Endothelial cell of umbilical vein (primary cell): ENCODE measurements around the gene PRXL2A. TPM values are rescaled to one million over a fixed set of nuclear protein-coding genes. Genes with fewer than 3 reads are reported as not detected.

Experiments used
- BruUV-seq: library from RNA; stranded (reverse); fragments of 400-500 nt; replicated peaks from 2 replicates; lab custom pipeline; 2021; lab: Mats Ljungman, UMichigan
- CTCF ChIA-PET: fragments of 300-600, 350-600 bp; sonication (Branson Sonifier 250); formaldehyde crosslinking; loops from one replicate; lab custom pipeline; 2021; ENCODE audit warnings: antibody characterized with exemption, inconsistent platforms; lab: Charles Lee
- POLR2A ChIA-PET: fragments of 300-600, 350-600 bp; sonication (Branson Sonifier 250); formaldehyde crosslinking; loops from one replicate; lab custom pipeline; 2021; ENCODE audit warnings: antibody characterized with exemption, inconsistent platforms; lab: Charles Lee
- DNase-seq: peaks from one replicate; pipeline ENCODE4 v3.0.0-alpha.2; 2011; ENCODE audit warnings: low read depth, low spot score
- FAIRE-seq: peaks from 2 replicates; lab custom pipeline; 2011; peaks lifted over from hg19 to GRCh38; lab: Jason Lieb, UNC
- H2AFZ ChIP-seq: 2 replicates; pipeline ENCODE4 v1.6.0; 2012; ENCODE audit warnings: low read depth, low read length, control low read depth, inconsistent platforms
- H3K27ac ChIP-seq: 2 replicates; pipeline ENCODE4 v1.5.1; 2011; ENCODE audit warnings: low read depth, mild to moderate bottlenecking, control low read depth, low read length, moderate library complexity; ENCODE audit not compliant: insufficient read depth
- H3K27me3 ChIP-seq, 2 experiments: 2 replicates each; pipeline versions ENCODE4 v1.6.0 to v1.6.1; 2011; ENCODE audit warnings: low read length in 2 of 2, mixed read lengths in 1 of 2; ENCODE audit not compliant: control insufficient read depth in 2 of 2, insufficient read depth in 2 of 2
- H3K36me3 ChIP-seq, 2 experiments: 2 replicates in 1 of 2; 3 replicates in 1 of 2; pipeline ENCODE4 v1.5.1; 2011; ENCODE audit warnings: low read length in 2 of 2, mild to moderate bottlenecking in 1 of 2, moderate library complexity in 1 of 2; ENCODE audit not compliant: control insufficient read depth in 2 of 2, insufficient read depth in 2 of 2; ENCODE audit errors: extremely low read depth in 1 of 2
- H3K4me1 ChIP-seq: 3 replicates; pipeline ENCODE4 v1.5.1; 2011; ENCODE audit warnings: mild to moderate bottlenecking, low read length; ENCODE audit not compliant: control insufficient read depth, insufficient read depth; ENCODE audit errors: extremely low read depth
- H3K4me2 ChIP-seq: 2 replicates; pipeline ENCODE4 v1.6.1; 2011; ENCODE audit warnings: low read length, control low read depth, mixed read lengths; ENCODE audit not compliant: insufficient read depth
- H3K4me3 ChIP-seq, 3 experiments: fragments of 200-600 bp in 1 of 3; sonication (generic), shearing (Covaris generic) in 1 of 3; replicated peaks in 1 of 3; 2 replicates each; pipeline ENCODE4 v1.5.1; 2011 to 2016; ENCODE audit warnings: control low read depth in 3 of 3, low read length in 3 of 3, mild to moderate bottlenecking in 2 of 3, inconsistent platforms in 1 of 3, low read depth in 1 of 3, moderate library complexity in 1 of 3; ENCODE audit not compliant: insufficient read depth in 1 of 3
- H3K79me2 ChIP-seq: 2 replicates; pipeline ENCODE4 v1.6.0; 2012; ENCODE audit warnings: low read length, inconsistent platforms; ENCODE audit not compliant: control insufficient read depth, insufficient read depth
- H3K9ac ChIP-seq: replicated peaks from 2 replicates; pipeline ENCODE3; 2011; ENCODE audit warnings: low read length, control low read depth; ENCODE audit not compliant: insufficient read depth; ENCODE audit errors: extremely low read depth
- H3K9me1 ChIP-seq: replicated peaks from 3 replicates; pipeline ENCODE4 v1.6.0; 2011; ENCODE audit warnings: mild to moderate bottlenecking, low read length; ENCODE audit not compliant: control insufficient read depth, insufficient read depth; ENCODE audit errors: extremely low read depth
- H3K9me3 ChIP-seq: replicated peaks from 2 replicates; pipeline ENCODE4 v1.5.1; 2012; ENCODE audit warnings: low read length, inconsistent platforms; ENCODE audit not compliant: control insufficient read depth, insufficient read depth
- H4K20me1 ChIP-seq: replicated peaks from 2 replicates; pipeline ENCODE3; 2011; ENCODE audit warnings: mild to moderate bottlenecking, low read length; ENCODE audit not compliant: control insufficient read depth, insufficient read depth; ENCODE audit errors: extremely low read depth
- CTCF ChIP-seq, 2 donors: IDR thresholded peaks; 1 replicate in 1 of 2; 2 replicates in 1 of 2; pipeline ENCODE4 v1.5.1; 2011; ENCODE audit warnings: low read length in 2 of 2, mild to moderate bottlenecking in 2 of 2, moderate library complexity in 2 of 2, control low read depth in 1 of 2, inconsistent platforms in 1 of 2, low read depth in 1 of 2; ENCODE audit not compliant: insufficient read depth in 1 of 2; ENCODE audit errors: extremely low read depth in 1 of 2
- EZH2 ChIP-seq: IDR thresholded peaks from 2 replicates; pipeline ENCODE4 v1.6.1; 2012; ENCODE audit warnings: borderline replicate concordance, low read depth, mild to moderate bottlenecking, moderate library complexity, low read length, inconsistent platforms; ENCODE audit not compliant: severe bottlenecking
- FOS ChIP-seq: IDR thresholded peaks from 2 replicates; pipeline ENCODE4 v1.6.1; 2011; ENCODE audit warnings: mild to moderate bottlenecking, low read length, moderate library complexity, borderline replicate concordance; ENCODE audit not compliant: insufficient read depth
- GATA2 ChIP-seq: IDR thresholded peaks from 2 replicates; pipeline ENCODE4 v1.7.0; 2011; ENCODE audit warnings: low read depth, mild to moderate bottlenecking, moderate library complexity, mixed read lengths, low read length; ENCODE audit not compliant: insufficient read length, insufficient read depth
- JUN ChIP-seq: IDR thresholded peaks from 2 replicates; pipeline ENCODE4 v1.6.1; 2011; ENCODE audit warnings: borderline replicate concordance, low read depth; ENCODE audit not compliant: insufficient read length, insufficient read depth
- MAX ChIP-seq: IDR thresholded peaks from 2 replicates; pipeline ENCODE4 v1.6.1; 2011; ENCODE audit not compliant: insufficient read depth, insufficient read length
- MYC ChIP-seq: IDR thresholded peaks from one replicate; pipeline ENCODE4 v1.6.1; 2011; ENCODE audit warnings: mild to moderate bottlenecking, low read depth, low read length
- POLR2A ChIP-seq: IDR thresholded peaks from 2 replicates; pipeline ENCODE4 v1.6.1; 2012; ENCODE audit warnings: low read depth, mild to moderate bottlenecking, control low read depth, low read length
- POLR2AphosphoS5 ChIP-seq: IDR thresholded peaks from 2 replicates; pipeline ENCODE4 v1.6.1; 2012; ENCODE audit warnings: low read depth, mild to moderate bottlenecking, control low read depth, low read length, moderate library complexity; ENCODE audit not compliant: insufficient read depth
- dilution Hi-C: fragments of 300-500 bp; cut with MboI; formaldehyde crosslinking; loops from one replicate; pipeline ENCODE4 v1.15.0; 2019; ENCODE audit warnings: low sequenced_read_pairs; ENCODE audit not compliant: extremely low pct_ligation_motif_present
- intact Hi-C: fragments of 100-400 bp; cut with micrococcal nuclease; formaldehyde crosslinking; loops from one replicate; pipeline ENCODE4 v1.10.0; 2022
- polyA plus RNA-seq, 4 experiments: library from polyadenylated mRNA; depleted of rRNA in 3 of 4; stranded (reverse) in 3 of 4; unstranded in 1 of 4; fragments of >200 nt; gene quantifications; 2 replicates each; pipeline versions ENCODE4 v1.2.1 to v1.2.3, GENCODE V29; 2011 to 2012; ENCODE audit warnings: missing spikeins in 1 of 4
- total RNA-seq: library from RNA; stranded (reverse); gene quantifications from 2 replicates; pipeline ENCODE4 v1.2.3, GENCODE V29; 2021

PRXL2A gene
- total and polyA plus RNA-seq, 2 donors (not counting 3 experiments of a cell fraction or from before 2014, with no cell fraction given), result 113 to 321 TPM

DNA sequence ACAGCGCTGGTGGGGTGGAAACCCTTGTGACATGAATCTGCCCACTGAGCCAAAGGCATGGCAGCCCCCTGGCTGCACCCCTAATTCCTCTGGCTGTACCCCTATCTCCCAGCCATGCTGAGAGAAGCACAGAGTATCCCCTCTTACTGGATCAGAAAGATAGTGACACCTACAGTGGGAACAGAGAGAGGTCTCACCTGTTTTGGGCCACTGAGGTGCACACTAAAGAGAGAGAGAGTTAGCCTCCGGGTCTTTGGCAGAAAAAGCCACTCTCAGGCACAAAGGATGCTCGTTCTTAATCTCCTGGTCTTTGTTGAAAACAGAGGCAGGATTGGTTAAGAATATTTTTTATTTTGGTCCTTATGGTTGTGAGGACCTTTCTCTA, 57.1 kb downstream of the PRXL2A start:
- H3K4me2 ChIP-seq, result peak overlapping the region; percentile 32
- no peaks in the 10 kb centered on the region for H3K9me1 ChIP-seq
- DNase-seq (no peak), FAIRE-seq (no peak)
- H3K27me3 ChIP-seq, result no peaks in the 10 kb centered on the region
- H3K9ac ChIP-seq, result peak overlapping the region; percentile 20
- peaks cover 99% of the 10 kb centered on the region for H3K79me2 ChIP-seq
- CTCF ChIA-PET, result interaction anchor here (1.8 to 37.4 kb wide), 3 partner anchors 9 to 41 kb away, joined by 4 to 1118 read pairs (median 10); no protein-coding TSS in a partner anchor
- BruUV-seq, result no TSS peak
- peaks cover 0 to 4% of the 10 kb centered on the region in 2 experiments for H3K36me3 ChIP-seq
- peaks cover 94% of the 10 kb centered on the region for H3K4me1 ChIP-seq
- intact Hi-C loops, result no loop called here
- dilution Hi-C loops, result no loop called here
- TF ChIP-seq JUN, result no peak
- no peak for TF ChIP-seq MAX
- no peak for TF ChIP-seq MYC
- no peak for TF ChIP-seq EZH2
- TF ChIP-seq GATA2, result no peak
- no peak for TF ChIP-seq POLR2AphosphoS5
- TF ChIP-seq CTCF (IDR thresholded peaks at IDR 0.05; ENCODE audit: extremely low read depth in 1 of 2, insufficient read depth in 1 of 2, low read depth in 1 of 2, low read length in 2 of 2), result no peak
- TF ChIP-seq POLR2A, result no peak
- no peak for TF ChIP-seq FOS
- H2AFZ ChIP-seq, result no peak overlapping the region
- H3K9me3 ChIP-seq, result no peaks in the 10 kb centered on the region
- H4K20me1 ChIP-seq, result peaks cover 6% of the 10 kb centered on the region
- H3K4me3 ChIP-seq, result peak overlapping the region in 2 of 3 experiments; percentile 13 to 23
- H3K27ac ChIP-seq, result peak overlapping the region; percentile 79
- POLR2A ChIA-PET, result no interaction called here
